NCI-H2081 (cell line): Measurements from ENCODE around the gene LRSAM1.
A peak's percentile ranks its signal among the peaks of the same experiment; 100 is the strongest.

Source experiments
- DNase-seq, 2 experiments: peaks; one replicate each; lab custom pipeline; 2025; lab: John Stamatoyannopoulos, UW

The LRSAM1 gene

GRCh38 chr9:127450830-127451607 lies at the start of gene LRSAM1, which contains the start of gene RPL12:
Gene LRSAM1 (plus strand): TSS chr9:127451510. CDS start chr9:127454528, 3,018 bp downstream.
Gene RPL12 (minus strand): TSS chr9:127451406. CDS start chr9:127451317, 89 bp downstream.
- peak; percentile 93 to 95 for DNase-seq

- no peak for DNase-seq
Observed at GRCh38 chr9:127402401-127403090, 48.8 kb upstream of the LRSAM1 start.

- no peak for DNase-seq
Observed at GRCh38 chr9:127403507-127404192, 47.7 kb upstream of the LRSAM1 start.

GRCh38 chr9:127404631-127405030 lies 46.7 kb upstream of the LRSAM1 start:
- DNase-seq: no peak

GRCh38 chr9:127405344-127406125 lies 45.8 kb upstream of the LRSAM1 start:
- no peak for DNase-seq

- DNase-seq: no peak
Observed at GRCh38 chr9:127406799-127407491, 44.4 kb upstream of the LRSAM1 start.

GRCh38 chr9:127407492-127407843 lies 43.8 kb upstream of the LRSAM1 start:
- DNase-seq: no peak

- DNase-seq: no peak
Observed at GRCh38 chr9:127411122-127411521, 40.2 kb upstream of the LRSAM1 start.

- no peak for DNase-seq
Observed at GRCh38 chr9:127415141-127415540, 36.2 kb upstream of the LRSAM1 start.

- no peak for DNase-seq
Observed at GRCh38 chr9:127415657-127416056, 35.7 kb upstream of the LRSAM1 start.

GRCh38 chr9:127417131-127418036 lies 33.9 kb upstream of the LRSAM1 start:
- DNase-seq: no peak

- DNase-seq: no peak
Observed at GRCh38 chr9:127418037-127418471, 33.3 kb upstream of the LRSAM1 start.

- DNase-seq: no peak
Observed at GRCh38 chr9:127419348-127419747, 32.0 kb upstream of the LRSAM1 start.

GRCh38 chr9:127421057-127421456 lies 30.3 kb upstream of the LRSAM1 start:
- DNase-seq: no peak

GRCh38 chr9:127422133-127422782 lies 29.1 kb upstream of the LRSAM1 start:
- DNase-seq: no peak

- no peak for DNase-seq
Observed at GRCh38 chr9:127422787-127423186, 28.5 kb upstream of the LRSAM1 start.

- no peak for DNase-seq
Observed at GRCh38 chr9:127423476-127423933, 27.8 kb upstream of the LRSAM1 start.

GRCh38 chr9:127423934-127424675 lies 27.2 kb upstream of the LRSAM1 start, which contains the start of gene ZNF79:
Gene ZNF79 (plus strand): TSS chr9:127424382. CDS start chr9:127424788, 406 bp downstream.
- peak; percentile 85 to 89 for DNase-seq

- DNase-seq: peak in 1 of 2 experiments; percentile 41
Observed at GRCh38 chr9:127424676-127424999, 26.7 kb upstream of the LRSAM1 start.
